NCI-H2196 treated with DMSO at 0.1 percent for 48 hours (cell line): ENCODE results near the gene NRF1.
"Not testable (repeated sequence)": the region's sequence is repeated elsewhere in the genome, so short reads cannot be mapped to it uniquely, and the experiment has no call there.

Experiments
- DNase-seq: peaks from one replicate; lab custom pipeline; 2025; ENCODE audit not compliant: unreplicated experiment; lab: John Stamatoyannopoulos, UW

NRF1 gene

GRCh38 chr7:129780974-129781927, 169.7 kb downstream of the NRF1 start:
- peak; percentile 62 for DNase-seq

GRCh38 chr7:129781928-129782817, 170.7 kb downstream of the NRF1 start:
- DNase-seq, result peak; percentile 62

- DNase-seq, result no peak
Observed at GRCh38 chr7:129782818-129783583, 171.5 kb downstream of the NRF1 start.

- DNase-seq, result no peak
Observed at GRCh38 chr7:129783584-129783919, 172.0 kb downstream of the NRF1 start.

- DNase-seq, result no peak
Observed at GRCh38 chr7:129784437-129784782, 172.9 kb downstream of the NRF1 start.

- no peak for DNase-seq
Observed at GRCh38 chr7:129784783-129785684, 173.5 kb downstream of the NRF1 start.

- no peak for DNase-seq
Observed at GRCh38 chr7:129785685-129786514, 174.4 kb downstream of the NRF1 start.

GRCh38 chr7:129786825-129787563, 175.5 kb downstream of the NRF1 start:
- DNase-seq, result no peak

- DNase-seq, result no peak
Observed at GRCh38 chr7:129789000-129789399, 177.5 kb downstream of the NRF1 start.

GRCh38 chr7:129789652-129790051, 178.1 kb downstream of the NRF1 start:
- DNase-seq, result no peak

GRCh38 chr7:129790136-129790535, 178.6 kb downstream of the NRF1 start:
- DNase-seq, result no peak

- DNase-seq, result no peak
Observed at GRCh38 chr7:129792721-129793120, 181.2 kb downstream of the NRF1 start.

- no peak for DNase-seq
Observed at GRCh38 chr7:129793506-129794310, 182.2 kb downstream of the NRF1 start.

- DNase-seq, result not testable (repeated sequence)
Observed at GRCh38 chr7:129794461-129794860, 182.9 kb downstream of the NRF1 start.

- no peak for DNase-seq
Observed at GRCh38 chr7:129796186-129796775, 184.8 kb downstream of the NRF1 start.

GRCh38 chr7:129797214-129797789, 185.8 kb downstream of the NRF1 start:
- no peak for DNase-seq
